Measurements from ENCODE around the gene EEPD1.
"Not testable (repeated sequence)": the region's sequence is repeated elsewhere in the genome, so short reads cannot be mapped to it uniquely, and the experiment has no call there.

Gene EEPD1

DNA sequence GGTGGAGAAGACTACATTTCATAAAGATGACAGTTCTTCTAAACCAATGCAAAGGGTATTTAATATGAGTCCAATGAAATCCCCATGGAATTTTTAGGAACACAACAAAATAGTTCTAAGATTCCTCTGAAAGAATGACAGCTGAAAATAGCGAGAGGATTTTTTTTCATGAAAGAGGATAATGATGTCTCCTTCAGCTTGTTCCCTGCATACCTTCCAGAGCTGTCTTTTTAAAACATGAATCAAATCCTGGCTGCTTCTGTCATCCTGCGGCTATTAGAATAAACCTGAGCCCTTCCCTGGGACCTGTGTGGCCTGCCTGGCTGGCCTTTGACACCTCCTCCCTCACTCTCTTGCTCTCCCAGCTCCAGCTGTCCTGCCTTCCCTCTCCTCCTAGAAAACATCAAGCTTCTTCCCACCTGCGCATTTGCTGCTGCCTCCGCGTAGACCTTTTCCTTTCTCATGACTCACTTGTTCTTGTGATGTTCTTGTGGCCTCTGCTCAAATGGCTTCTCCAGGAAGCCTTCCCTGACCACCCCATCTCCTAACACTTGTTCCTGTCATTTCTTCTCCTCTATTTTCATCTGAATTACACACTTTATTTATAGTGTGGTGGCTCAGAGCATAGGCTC lies 57.4 kb downstream of the EEPD1 start:
- DNase-seq = peak in 1 of 56 donors; percentile 14

DNA sequence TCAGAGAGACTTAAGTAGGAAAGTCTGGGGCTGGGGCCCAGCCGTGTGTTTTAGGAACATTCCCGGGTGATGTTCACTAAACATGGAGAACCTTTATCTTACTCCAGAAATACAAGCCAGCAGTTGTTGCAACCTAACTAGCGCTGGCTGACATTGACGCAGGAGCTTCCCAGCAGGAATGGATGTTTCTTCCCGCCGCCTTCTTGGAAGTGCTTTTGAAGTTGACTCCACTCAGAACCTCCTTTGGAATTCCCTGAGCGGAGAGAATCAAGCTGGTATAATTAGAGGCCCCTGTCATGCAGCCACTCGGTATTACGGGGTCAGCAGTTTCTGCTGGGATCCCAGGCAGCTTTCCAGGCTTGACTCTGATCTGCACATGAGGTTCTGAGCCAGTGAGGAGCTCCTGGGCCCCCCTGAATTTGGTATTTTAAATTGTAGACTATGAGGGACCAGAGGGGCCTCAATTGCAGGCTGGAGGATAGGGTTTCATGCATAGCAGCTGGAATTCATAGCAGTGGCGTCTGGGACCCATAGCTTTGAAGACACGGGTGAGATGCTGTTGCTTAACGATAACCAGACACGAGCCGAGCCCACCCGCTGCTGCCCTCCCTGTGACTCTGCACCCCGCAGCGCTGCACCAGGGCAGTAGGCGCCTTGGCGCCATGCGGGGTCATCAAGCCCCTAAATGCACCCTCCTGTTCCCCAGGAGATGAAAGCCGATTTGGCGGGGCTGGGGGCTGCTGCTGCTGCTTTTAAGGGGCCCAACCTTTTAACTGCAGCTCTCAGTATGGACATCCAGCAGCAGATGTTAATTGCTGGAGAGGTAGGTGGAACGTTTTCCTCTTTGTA lies 61.8 kb downstream of the EEPD1 start:
- no peak for DNase-seq

DNA sequence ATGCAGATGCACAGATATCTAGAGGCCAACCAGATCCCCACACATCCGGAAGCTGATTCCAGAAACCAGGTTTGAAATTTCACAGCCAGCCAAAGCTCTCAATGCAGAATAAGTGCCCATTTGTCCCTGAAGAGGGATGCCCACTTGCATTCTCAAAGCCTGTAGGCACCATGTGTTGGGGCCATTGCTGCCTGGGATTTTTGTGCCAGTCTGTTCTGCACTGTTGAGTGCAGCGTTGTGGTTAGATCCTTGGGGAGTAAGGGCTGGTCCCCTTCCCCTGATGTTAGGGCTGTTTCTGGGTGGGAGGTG lies 62.4 kb downstream of the EEPD1 start:
- no peak for DNase-seq

- peak in 1 of 56 donors; percentile 24 for DNase-seq
These were observed 63.1 kb downstream of the EEPD1 start for GRCh38 chr7:36216063-36216684.

DNA sequence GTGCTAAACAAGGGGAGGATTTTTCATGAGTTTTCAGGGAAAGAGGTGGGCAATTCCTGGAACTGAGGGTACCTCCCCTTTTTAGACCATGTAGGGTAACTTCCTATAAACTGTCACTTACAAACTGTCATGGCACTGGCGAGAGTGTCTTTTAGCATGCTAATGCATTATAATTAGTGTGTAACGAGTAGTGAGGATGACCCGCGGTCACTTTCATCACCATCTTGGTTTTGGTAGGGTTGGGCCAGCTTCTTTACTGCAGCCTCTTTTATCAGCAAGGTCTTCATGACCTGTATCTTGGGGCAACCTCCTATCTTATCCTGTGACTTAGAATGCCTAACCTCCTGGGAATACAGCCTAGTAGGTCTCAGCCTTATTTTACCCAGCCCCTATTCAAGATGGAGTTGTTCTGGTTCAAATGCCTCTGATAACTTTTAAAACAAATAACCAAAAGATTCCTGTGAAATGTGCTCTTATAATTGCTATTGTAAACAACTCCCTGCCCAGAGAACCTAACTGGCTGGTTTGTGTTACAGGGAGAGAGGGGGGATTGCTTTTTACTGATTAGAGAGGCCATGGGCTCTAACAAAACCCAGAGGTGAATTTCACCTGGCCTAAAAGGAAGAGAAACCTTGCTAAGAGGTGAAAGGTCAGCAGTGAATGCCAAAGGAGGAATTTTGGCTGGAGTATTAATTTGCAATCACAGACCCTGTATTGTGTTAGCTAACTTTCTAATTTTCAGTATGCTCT lies 64.3 kb downstream of the EEPD1 start:
- DNase-seq = no peak

DNA sequence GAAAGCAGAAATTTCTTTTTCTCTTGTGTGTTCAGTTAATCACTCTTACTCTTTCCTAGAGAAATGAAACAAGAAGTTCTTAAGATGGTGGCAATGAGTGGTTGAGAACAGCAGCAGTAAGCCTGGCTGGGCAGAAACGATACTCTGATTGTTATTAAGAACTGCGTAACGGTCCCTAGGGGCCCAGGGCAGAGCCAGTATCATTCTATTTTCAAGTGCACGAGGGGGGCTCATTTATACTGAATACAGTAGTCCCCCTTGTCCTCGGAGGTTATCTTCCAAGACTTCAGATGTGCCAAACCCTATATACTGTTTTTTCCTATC lies 64.9 kb downstream of the EEPD1 start:
- no peak for DNase-seq

DNA sequence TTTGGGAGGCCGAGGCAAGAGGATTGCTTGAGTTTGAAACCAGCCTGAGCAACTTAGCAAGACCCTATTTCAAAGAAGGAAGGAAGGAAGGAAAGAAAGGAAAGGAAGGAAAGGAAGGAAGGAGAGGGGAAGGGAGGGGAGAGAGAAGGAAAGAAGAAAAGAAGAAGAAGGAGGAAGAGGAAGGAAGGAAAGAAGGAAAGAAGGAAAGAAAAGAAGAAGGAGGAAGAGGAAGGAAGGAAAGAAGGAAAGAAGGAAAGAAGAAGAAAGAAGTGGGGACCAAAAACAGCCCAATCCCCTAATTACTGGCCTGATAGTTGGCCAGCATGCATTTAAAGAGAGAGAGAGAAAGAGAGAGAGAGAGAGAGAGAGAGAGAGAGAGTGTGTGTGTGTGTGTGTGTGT lies 66.4 kb downstream of the EEPD1 start:
- no peak for DNase-seq

DNA sequence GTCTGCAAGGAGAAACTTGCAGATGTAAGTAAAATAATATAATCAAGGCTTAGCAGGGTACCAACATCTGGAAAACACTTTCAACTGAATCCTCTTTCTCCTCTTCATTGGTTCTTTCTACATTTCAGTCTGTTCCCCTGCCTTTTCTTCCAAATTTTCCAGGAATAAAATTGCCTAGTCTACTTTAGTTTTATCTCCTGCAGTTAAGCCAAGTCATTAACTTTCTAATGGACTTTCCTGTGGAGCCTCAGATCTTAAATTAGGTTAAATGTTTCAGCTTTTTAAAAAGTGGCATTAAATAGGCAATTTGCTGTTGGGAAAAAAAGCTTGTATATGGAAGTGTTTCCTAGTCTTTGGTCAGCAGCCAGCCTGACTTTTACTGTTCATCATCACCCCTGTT lies 70.8 kb downstream of the EEPD1 start:
- DNase-seq = no peak

- no peak for DNase-seq
These were observed 72.1 kb downstream of the EEPD1 start for GRCh38 chr7:36224934-36225858.

DNA sequence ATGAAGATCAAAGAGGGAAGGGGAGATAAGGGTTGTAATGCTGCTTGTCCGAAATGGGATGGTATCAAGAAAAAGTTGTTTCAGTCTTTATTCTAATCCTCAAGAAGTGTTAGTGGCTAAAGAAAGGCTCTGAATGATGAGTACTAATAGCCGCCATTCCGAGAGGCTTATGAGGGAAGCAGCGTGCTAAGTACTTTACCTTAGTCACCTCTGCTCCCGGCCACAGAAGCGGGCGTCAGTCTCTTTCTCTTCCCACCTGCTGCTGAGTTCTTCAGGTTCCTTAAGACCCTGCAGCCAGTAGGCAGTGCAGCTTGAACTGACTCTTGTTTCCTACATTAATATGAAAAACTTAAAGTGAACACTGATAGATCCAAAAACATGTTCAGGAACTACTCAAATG lies 73.1 kb downstream of the EEPD1 start:
- DNase-seq = no peak

GRCh38 chr7:36227223-36227622 lies 74.2 kb downstream of the EEPD1 start:
- no peak for DNase-seq

DNA sequence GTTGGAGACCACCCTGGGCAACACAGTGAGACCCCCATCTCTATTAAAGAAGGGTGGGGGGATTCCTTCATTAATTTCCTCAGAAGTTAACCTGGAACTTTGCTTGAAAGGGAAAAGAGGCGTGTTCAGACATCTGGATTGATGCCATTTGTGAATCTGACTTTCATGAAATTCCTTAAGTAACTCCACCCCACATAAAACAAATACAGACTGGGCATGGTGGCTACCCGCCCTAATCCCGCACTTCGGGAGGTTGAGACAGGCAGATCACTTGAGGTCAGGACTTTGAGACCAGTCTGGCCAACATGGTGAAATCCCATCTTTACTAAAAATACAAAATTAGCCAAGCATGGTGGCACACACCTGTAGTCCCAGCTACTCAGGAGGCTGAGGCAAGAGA lies 75.0 kb downstream of the EEPD1 start:
- DNase-seq = no peak

DNA sequence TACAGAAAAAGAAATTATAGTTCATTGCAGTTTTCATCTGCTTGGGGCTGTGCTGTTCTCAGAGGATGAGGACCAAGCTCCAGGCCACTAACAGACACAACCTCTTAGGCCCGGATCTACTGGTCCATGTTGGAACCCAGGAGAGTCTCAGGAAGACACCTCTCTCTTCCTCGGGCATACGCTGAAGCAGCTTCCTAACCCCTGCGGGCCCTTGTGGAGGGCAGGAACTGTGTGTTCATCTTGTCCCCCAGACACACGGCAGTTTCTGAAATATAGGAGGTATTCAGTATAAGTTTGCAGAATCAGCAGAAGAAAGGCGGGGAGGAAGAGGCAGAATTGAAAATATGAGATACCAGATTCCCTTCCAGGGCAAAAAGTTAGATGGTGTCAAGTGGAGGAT lies 78.4 kb downstream of the EEPD1 start:
- no peak for DNase-seq

GRCh38 chr7:36232555-36232954 lies 79.5 kb downstream of the EEPD1 start:
- no peak for DNase-seq

GRCh38 chr7:36232971-36233550 lies 80.0 kb downstream of the EEPD1 start:
- no peak for DNase-seq

- DNase-seq = no peak
These were observed 83.0 kb downstream of the EEPD1 start for GRCh38 chr7:36236073-36236472.

DNA sequence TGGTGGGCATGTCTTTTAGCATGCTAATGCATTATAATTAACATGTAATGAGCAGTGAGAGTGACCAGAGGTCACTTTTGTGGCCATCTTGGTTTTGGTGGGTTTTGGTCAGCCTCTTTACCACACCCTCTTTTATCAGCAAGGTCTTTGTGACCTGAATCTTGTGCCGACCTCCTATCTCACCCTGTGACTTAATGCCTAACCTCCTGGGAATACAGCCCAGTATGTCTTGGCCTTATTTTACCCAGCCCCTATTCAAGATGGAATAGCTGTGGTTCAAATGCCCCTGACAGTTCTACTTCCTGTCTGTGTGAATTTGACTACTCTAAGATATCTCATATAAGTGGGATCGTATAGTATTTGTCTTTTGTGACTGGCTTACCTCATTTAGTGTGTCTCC lies 85.1 kb downstream of the EEPD1 start:
- no peak for DNase-seq

DNA sequence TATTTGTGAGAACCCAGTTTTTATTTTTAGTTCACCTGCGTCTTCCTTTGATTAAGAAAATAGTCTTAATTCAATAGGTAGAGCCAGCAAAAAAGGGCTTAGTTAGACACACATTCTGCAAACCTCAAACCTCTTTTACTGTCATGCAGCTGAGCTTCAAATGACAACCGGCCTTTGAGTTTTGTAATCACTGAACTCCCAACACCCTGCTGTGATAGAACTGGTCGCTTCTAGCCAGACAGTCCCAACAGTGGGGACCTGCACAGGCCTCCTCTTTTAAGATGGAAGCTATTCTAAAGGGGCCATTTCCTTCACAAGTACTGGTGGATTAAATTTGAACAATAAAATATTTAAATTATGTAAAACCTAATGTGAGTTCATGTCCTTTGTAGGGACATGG lies 90.3 kb downstream of the EEPD1 start:
- not testable (repeated sequence) for DNase-seq

DNA sequence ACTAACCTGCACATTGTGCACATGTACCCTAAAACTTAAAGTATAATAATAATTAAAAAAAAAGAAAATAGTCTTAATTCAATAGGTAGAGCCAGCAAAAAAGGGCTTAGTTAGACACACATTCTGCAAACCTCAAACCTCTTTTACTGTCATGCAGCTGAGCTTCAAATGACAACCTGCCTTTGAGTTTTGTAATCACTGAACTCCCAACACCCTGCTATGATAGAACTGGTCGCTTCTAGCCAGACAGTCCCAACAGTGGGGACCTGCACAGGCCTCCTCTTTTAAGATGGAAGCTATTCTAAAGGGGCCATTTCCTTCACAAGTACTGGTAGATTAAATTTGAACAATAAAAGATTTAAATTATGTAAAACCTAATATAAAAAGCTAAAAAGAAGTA lies 90.9 kb downstream of the EEPD1 start:
- DNase-seq = not testable (repeated sequence)

DNA sequence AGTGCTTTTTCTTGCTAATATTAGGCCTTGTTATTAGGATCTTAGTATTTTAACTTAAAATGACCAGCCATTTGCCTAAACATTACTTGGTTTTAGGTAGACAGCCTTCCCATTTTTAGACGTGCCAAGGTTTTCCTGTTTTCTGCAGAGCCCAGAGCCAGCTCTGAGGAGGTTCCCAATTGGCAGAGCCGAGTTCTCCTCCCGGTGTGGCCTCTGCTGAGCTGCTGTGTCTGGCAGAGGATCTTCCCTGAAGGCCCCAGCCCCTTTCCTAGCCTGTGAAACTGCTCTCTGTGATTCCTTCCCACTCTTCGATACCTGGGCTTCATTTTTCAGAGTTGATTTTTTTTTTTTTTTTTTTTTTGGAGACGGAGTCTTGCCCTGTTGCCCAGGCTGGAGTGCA lies 91.4 kb downstream of the EEPD1 start:
- no peak for DNase-seq
